Upper lobe of left lung (tissue), 4 donors: ENCODE results near the gene WNT2B.

Experiments used
- CTCF ChIP-seq, 6 experiments: fragments of 450-650 bp in 4 of 6; fragments of 200-600 bp in 2 of 6; sonication (generic) in 2 of 6; IDR thresholded peaks; one replicate each; pipeline ENCODE4 v1.5.1; 2016 to 2019; ENCODE audit warnings: antibody characterized with exemption in 6 of 6
- EP300 ChIP-seq, 4 donors: sonication (generic); formaldehyde crosslinking; IDR thresholded peaks; one replicate each; pipeline ENCODE4 v1.5.1; 2017; ENCODE audit warnings: antibody characterized with exemption in 4 of 4, control low read depth in 2 of 4
- POLR2A ChIP-seq, 4 donors: fragments of 450-650 bp; IDR thresholded peaks; one replicate each; pipeline ENCODE4 v1.5.1; 2016 to 2017; ENCODE audit warnings: antibody characterized with exemption in 4 of 4, mild to moderate bottlenecking in 2 of 4
- POLR2AphosphoS5 ChIP-seq, 2 donors: sonication (generic); formaldehyde crosslinking; IDR thresholded peaks; one replicate each; pipeline ENCODE4 v1.5.1; 2017; ENCODE audit warnings: antibody characterized with exemption in 2 of 2

DNA sequence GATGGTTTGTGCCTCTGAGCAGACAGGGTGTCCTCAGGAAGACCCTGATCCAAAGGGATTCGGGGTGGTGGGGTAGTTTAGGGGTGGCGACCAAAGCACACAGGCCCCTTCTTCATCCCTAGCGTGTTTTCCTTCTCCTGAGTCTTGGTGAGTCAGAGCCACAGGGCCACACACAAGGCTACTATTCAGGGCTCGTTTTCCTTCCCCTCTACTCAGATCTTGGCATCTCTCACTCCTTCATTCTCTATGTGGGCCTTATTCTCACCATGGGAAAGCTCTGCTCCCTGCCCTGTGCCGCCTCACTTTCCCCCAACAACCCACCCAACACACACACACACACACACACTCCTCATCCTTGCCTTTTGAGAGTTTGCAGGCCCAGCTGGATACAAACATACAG is 43.6 kb upstream of the WNT2B start:
- TF ChIP-seq POLR2A (IDR thresholded peaks at IDR 0.05) (no peak), CTCF (IDR thresholded peaks at IDR 0.05) (no peak), POLR2AphosphoS5 (IDR thresholded peaks at IDR 0.05) (no peak), EP300 (IDR thresholded peaks at IDR 0.05) (no peak)
